CD4-positive, alpha-beta T cell (primary cell): ENCODE results near the gene COL10A1. TPM values are rescaled to one million over a fixed set of nuclear protein-coding genes. Genes with fewer than 3 reads are reported as not detected.

Experiments used
- ATAC-seq: fragments of 200-7000 bp; cut with Tn5 transposase; one replicate; pipeline ENCODE4 v1.10.0; 2022; ENCODE audit warnings: mild to moderate bottlenecking; ENCODE audit not compliant: poor library complexity
- CTCF ChIA-PET: fragments of 350-600 bp; sonication (Branson Sonifier 250); formaldehyde crosslinking; loops from one replicate; lab custom pipeline; 2021; ENCODE audit warnings: antibody characterized with exemption, inconsistent platforms; lab: Charles Lee
- POLR2A ChIA-PET: fragments of 350-600 bp; sonication (Branson Sonifier 250); formaldehyde crosslinking; loops from one replicate; lab custom pipeline; 2021; ENCODE audit warnings: antibody characterized with exemption, inconsistent platforms; lab: Charles Lee
- DNase-seq, 14 experiments: peaks; one replicate each; pipeline ENCODE4 v3.0.0-alpha.2; 2013 to 2020; ENCODE audit warnings: mixed read lengths in 2 of 14
- H3K27ac ChIP-seq, 2 donors: one replicate each; pipeline versions ENCODE4 v1.5.1 to v1.7.0; 2013; ENCODE audit warnings: low read length in 2 of 2, low read depth in 1 of 2, mild to moderate bottlenecking in 1 of 2
- H3K27me3 ChIP-seq, 2 experiments: 1 replicate in 1 of 2; 2 replicates in 1 of 2; pipeline versions ENCODE4 v1.6.1 to v1.7.0; 2013; ENCODE audit warnings: low read length in 2 of 2, control low read depth in 1 of 2, mild to moderate bottlenecking in 1 of 2, moderate library complexity in 1 of 2; ENCODE audit not compliant: insufficient read depth in 2 of 2, control insufficient read depth in 1 of 2
- H3K36me3 ChIP-seq: one replicate; pipeline ENCODE4 v1.6.1; 2013; ENCODE audit warnings: low read length, control low read depth; ENCODE audit not compliant: insufficient read depth
- H3K4me1 ChIP-seq: one replicate; pipeline ENCODE4 v1.6.1; 2013; ENCODE audit warnings: low read length, control low read depth; ENCODE audit not compliant: insufficient read depth
- H3K4me3 ChIP-seq: one replicate; pipeline ENCODE4 v1.5.1; 2013; ENCODE audit warnings: mild to moderate bottlenecking, low read length, moderate library complexity
- H3K9me3 ChIP-seq, 2 experiments: 1 replicate in 1 of 2; 2 replicates in 1 of 2; pipeline versions ENCODE4 v1.6.1 to v1.7.0; 2013; ENCODE audit warnings: low read length in 2 of 2, mild to moderate bottlenecking in 2 of 2, control low read depth in 1 of 2, moderate library complexity in 1 of 2; ENCODE audit not compliant: control insufficient read depth in 1 of 2, insufficient read depth in 1 of 2
- H3K27ac Mint-ChIP-seq: one replicate; pipeline ENCODE4 v1.8.0; 2020; ENCODE audit warnings: mixed read lengths
- H3K27me3 Mint-ChIP-seq: one replicate; pipeline ENCODE4 v1.8.0; 2021; ENCODE audit warnings: mixed read lengths
- H3K36me3 Mint-ChIP-seq: one replicate; pipeline ENCODE4 v1.8.0; 2021; ENCODE audit warnings: low read depth, mixed read lengths
- H3K4me1 Mint-ChIP-seq: one replicate; pipeline ENCODE4 v1.8.0; 2021; ENCODE audit warnings: low read depth, mixed read lengths
- H3K4me3 Mint-ChIP-seq: one replicate; pipeline ENCODE4 v1.8.0; 2020; ENCODE audit warnings: mild to moderate bottlenecking, mixed read lengths
- H3K9me3 Mint-ChIP-seq: one replicate; pipeline ENCODE4 v1.8.0; 2020; ENCODE audit warnings: mixed read lengths
- CTCF ChIP-seq: fragments of 200-600 bp; IDR thresholded peaks from one replicate; pipeline ENCODE4 v1.8.0; 2022; ENCODE audit warnings: antibody characterized with exemption, mild to moderate bottlenecking
- intact Hi-C, 2 experiments: fragments of 100-400 bp; cut with DNase I in 1 of 2; cut with micrococcal nuclease in 1 of 2; formaldehyde crosslinking; loops; one replicate each; pipeline versions ENCODE4 v1.15.1 to v1.9.0; 2023 to 2025; cut with DNase I, micrococcal nuclease
- total RNA-seq, 174 experiments: library from RNA in 2 of 174; stranded (reverse) in 2 of 174; gene quantifications; one replicate each; pipeline ENCODE4 v1.2.3 and lab custom pipeline; 2021 to 2026

The COL10A1 gene
- total RNA-seq, 2 experiments from 2014 or later: not detected

DNA sequence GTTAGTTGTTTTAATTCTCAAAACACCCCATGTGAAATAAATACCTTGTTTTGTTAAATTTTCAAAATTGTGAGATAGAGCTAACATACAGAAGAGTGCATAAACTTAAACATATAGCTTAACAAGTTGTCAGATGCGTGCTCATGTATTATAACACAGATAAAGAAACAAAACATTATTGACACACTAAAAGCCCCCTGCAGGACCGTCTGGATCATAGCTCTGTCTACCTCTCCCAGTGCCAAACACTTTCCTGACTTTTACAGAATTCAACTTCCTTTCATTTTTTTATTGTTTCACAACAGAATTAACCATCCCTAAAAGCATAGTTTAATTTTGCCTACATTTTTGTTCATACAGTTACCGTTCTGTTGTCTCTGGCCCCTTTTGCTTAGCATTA, 47.4 kb downstream of the COL10A1 start:
- ATAC-seq: no peak
- Mint-ChIP-seq H3K27ac (no peak overlapping the region), H3K4me1 (no peaks in the 10 kb centered on the region), H3K27me3 (peaks cover 29% of the 10 kb centered on the region), H3K4me3 (no peak overlapping the region), H3K36me3 (no peaks in the 10 kb centered on the region), H3K9me3 (no peaks in the 10 kb centered on the region)
- TF ChIP-seq CTCF: no peak
- Histone ChIP-seq H3K4me3 (no peak overlapping the region), H3K4me1 (no peaks in the 10 kb centered on the region), H3K27me3 (peaks cover 0 to 7% of the 10 kb centered on the region in 2 experiments), H3K27ac (no peak overlapping the region), H3K36me3 (no peaks in the 10 kb centered on the region), H3K9me3 (no peaks in the 10 kb centered on the region)
- ChIA-PET CTCF (no interaction called here), POLR2A (no interaction called here)
- intact Hi-C loops: no loop called here
- no peak for DNase-seq

- intact Hi-C loops: no loop called here
- no peak overlapping the region for H3K4me3 Mint-ChIP-seq
- H3K4me1 Mint-ChIP-seq: no peaks in the 10 kb centered on the region
- Histone ChIP-seq H3K36me3 (no peaks in the 10 kb centered on the region), H3K9me3 (no peaks in the 10 kb centered on the region), H3K27ac (no peak overlapping the region), H3K4me3 (no peak overlapping the region), H3K4me1 (no peaks in the 10 kb centered on the region), H3K27me3 (no peaks in the 10 kb centered on the region)
- ChIA-PET CTCF (no interaction called here), POLR2A (no interaction called here)
- H3K9me3 Mint-ChIP-seq: no peaks in the 10 kb centered on the region
- peaks cover 11% of the 10 kb centered on the region for H3K27me3 Mint-ChIP-seq
- DNase-seq (no peak), ATAC-seq (no peak)
- no peak overlapping the region for H3K27ac Mint-ChIP-seq
- TF ChIP-seq CTCF: no peak
- H3K36me3 Mint-ChIP-seq: no peaks in the 10 kb centered on the region
These were observed 51.1 kb downstream of the COL10A1 start for GRCh38 chr6:116074732-116075390.

DNA sequence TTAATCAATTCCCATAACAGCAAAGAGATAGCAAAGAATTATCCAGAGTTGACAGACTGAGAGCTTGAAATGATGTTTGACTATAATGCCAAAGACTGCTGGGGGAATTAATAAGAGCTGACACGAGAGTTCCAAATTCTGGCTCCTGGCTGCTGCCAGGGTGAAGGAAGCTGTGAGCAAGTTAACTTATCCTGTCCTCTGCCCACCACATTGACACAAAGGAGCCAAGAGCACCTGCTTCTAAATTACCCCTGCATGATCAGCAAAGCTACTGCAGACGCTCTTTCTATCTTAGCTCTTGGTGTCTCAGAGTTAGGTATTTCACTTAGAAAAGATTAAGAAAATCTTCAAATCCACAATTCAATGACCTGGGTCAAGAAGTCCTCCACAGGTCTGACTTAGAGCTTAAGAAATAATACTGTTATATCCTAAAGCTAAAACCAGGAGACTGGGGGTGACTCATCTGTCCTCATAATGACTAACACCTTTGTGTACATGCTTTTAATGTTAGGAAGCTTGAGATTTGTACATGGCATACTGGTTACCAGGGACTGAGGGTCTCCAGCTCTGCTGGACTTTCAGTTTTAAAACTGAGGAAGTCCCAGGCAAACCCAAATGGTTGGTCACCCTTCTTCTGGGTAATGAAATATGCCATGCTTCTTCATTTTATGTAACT, 52.0 kb downstream of the COL10A1 start:
- Histone ChIP-seq H3K4me1 (no peaks in the 10 kb centered on the region), H3K27me3 (no peaks in the 10 kb centered on the region), H3K27ac (no peak overlapping the region), H3K36me3 (no peaks in the 10 kb centered on the region), H3K9me3 (no peaks in the 10 kb centered on the region), H3K4me3 (no peak overlapping the region)
- DNase-seq (no peak), ATAC-seq (no peak)
- H3K27me3 Mint-ChIP-seq: peaks cover 9% of the 10 kb centered on the region
- POLR2A ChIA-PET: no interaction called here
- no peak overlapping the region for H3K4me3 Mint-ChIP-seq
- H3K27ac Mint-ChIP-seq: no peak overlapping the region
- H3K4me1 Mint-ChIP-seq: no peaks in the 10 kb centered on the region
- H3K36me3 Mint-ChIP-seq: no peaks in the 10 kb centered on the region
- CTCF ChIA-PET: no interaction called here
- no peaks in the 10 kb centered on the region for H3K9me3 Mint-ChIP-seq
- intact Hi-C loops: no loop called here
- no peak for TF ChIP-seq CTCF
